Measurements from ENCODE around the gene BEND7.

DNA sequence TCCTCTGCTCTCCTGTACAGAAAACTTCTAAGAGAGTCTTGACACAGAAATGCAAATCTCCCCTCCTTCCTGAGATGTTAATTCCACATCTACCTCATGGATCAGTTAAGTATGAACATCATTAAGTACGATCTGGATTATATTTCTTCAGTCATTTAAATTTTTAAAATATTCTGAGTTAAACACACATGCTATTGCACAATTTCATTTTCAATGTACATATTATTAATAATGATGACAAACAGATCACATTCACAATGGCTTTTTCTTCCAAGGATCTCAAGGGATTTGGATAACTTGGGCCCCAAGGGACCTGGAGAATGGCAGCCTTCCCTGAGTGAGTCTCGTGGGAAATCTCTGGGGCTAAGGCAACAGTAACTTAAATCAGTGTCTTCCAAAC is 16.2 kb downstream of the BEND7 start:
- TF ChIP-seq, protein P1, sequence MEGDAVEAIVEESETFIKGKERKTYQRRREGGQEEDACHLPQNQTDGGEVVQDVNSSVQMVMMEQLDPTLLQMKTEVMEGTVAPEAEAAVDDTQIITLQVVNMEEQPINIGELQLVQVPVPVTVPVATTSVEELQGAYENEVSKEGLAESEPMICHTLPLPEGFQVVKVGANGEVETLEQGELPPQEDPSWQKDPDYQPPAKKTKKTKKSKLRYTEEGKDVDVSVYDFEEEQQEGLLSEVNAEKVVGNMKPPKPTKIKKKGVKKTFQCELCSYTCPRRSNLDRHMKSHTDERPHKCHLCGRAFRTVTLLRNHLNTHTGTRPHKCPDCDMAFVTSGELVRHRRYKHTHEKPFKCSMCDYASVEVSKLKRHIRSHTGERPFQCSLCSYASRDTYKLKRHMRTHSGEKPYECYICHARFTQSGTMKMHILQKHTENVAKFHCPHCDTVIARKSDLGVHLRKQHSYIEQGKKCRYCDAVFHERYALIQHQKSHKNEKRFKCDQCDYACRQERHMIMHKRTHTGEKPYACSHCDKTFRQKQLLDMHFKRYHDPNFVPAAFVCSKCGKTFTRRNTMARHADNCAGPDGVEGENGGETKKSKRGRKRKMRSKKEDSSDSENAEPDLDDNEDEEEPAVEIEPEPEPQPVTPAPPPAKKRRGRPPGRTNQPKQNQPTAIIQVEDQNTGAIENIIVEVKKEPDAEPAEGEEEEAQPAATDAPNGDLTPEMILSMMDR (IDR thresholded peaks at IDR 0.05; ENCODE audit: low read depth, low read length), result no peak
- TF ChIP-seq POLR2A (IDR thresholded peaks at IDR 0.05; ENCODE audit: extremely low read depth, insufficient read length) (no peak), MYC (IDR thresholded peaks at IDR 0.05; ENCODE audit: low read depth, low read length) (no peak)
- TF ChIP-seq, protein P2, sequence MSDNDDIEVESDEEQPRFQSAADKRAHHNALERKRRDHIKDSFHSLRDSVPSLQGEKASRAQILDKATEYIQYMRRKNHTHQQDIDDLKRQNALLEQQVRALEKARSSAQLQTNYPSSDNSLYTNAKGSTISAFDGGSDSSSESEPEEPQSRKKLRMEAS (IDR thresholded peaks at IDR 0.05; ENCODE audit: low read depth, low read length), result no peak

Measured in NB4 (cell line).